HEK293 (cell line): ENCODE data around the gene TNIK.

Experiments
- CTCF ChIA-PET: fragments of 350-600 bp; formaldehyde crosslinking; extraction: SDS; loops from one replicate; lab custom pipeline; 2021; ENCODE audit warnings: antibody characterized with exemption; lab: Yijun Ruan, JAX
- POLR2A ChIA-PET: fragments of 300-600 bp; formaldehyde crosslinking; extraction: SDS; loops from one replicate; lab custom pipeline; 2020; ENCODE audit warnings: antibody characterized with exemption, inconsistent platforms; lab: Yijun Ruan, JAX
- H3K27ac ChIP-seq: fragments of 200-500 bp; sonication (Bioruptor generic); 2 replicates; pipeline ENCODE4 v1.5.1; 2014; ENCODE audit warnings: low read depth, low read length, control low read depth, inconsistent platforms; ENCODE audit errors: extremely low read depth
- H3K36me3 ChIP-seq, 2 experiments: fragments of 200-500 bp in 1 of 2; sonication (Bioruptor generic) in 1 of 2; 1 replicate in 1 of 2; 2 replicates in 1 of 2; pipeline ENCODE4 v1.5.1; 2014 to 2017; ENCODE audit warnings: inconsistent platforms in 2 of 2, low read length in 2 of 2; ENCODE audit not compliant: control insufficient read depth in 2 of 2, insufficient read depth in 1 of 2
- H3K4me1 ChIP-seq: fragments of 200-500 bp; sonication (Bioruptor generic); 2 replicates; pipeline ENCODE4 v1.5.1; 2014; ENCODE audit warnings: mild to moderate bottlenecking, low read length, inconsistent platforms; ENCODE audit not compliant: control insufficient read depth, insufficient read depth
- H3K4me3 ChIP-seq: 2 replicates; pipeline ENCODE4 v1.5.1; 2011; ENCODE audit warnings: low read depth, mild to moderate bottlenecking, control low read depth, low read length, moderate library complexity
- H3K9me3 ChIP-seq: fragments of 200-500 bp; sonication (Bioruptor generic); 2 replicates; pipeline ENCODE4 v1.5.1; 2014; ENCODE audit warnings: low read depth, low read length, inconsistent platforms; ENCODE audit not compliant: control insufficient read depth, insufficient read depth
- GLIS1 ChIP-seq: fragments of 450-650 bp; formaldehyde crosslinking; IDR thresholded peaks from 2 replicates; pipeline ENCODE4 v1.5.1; 2016; ENCODE audit warnings: missing biosample characterization, missing genetic modification characterization
- GLIS2 ChIP-seq: fragments of 450-650 bp; formaldehyde crosslinking; IDR thresholded peaks from 2 replicates; pipeline ENCODE4 v1.5.1; 2016; ENCODE audit warnings: missing biosample characterization, missing genetic modification characterization
- HOXD13 ChIP-seq: sonication (generic); formaldehyde crosslinking; IDR thresholded peaks from 2 replicates; pipeline ENCODE4 v1.8.0; 2022; ENCODE audit warnings: missing genetic modification reagents, borderline replicate concordance
- IKZF3 ChIP-seq: fragments of 450-650 bp; IDR thresholded peaks from 2 replicates; pipeline ENCODE4 v1.5.0; 2018; ENCODE audit warnings: missing biosample characterization, mild to moderate bottlenecking, missing genetic modification characterization, moderate library complexity
- KLF10 ChIP-seq: fragments of 450-650 bp; IDR thresholded peaks from 2 replicates; pipeline ENCODE4 v1.5.1; 2018; ENCODE audit warnings: missing biosample characterization, mild to moderate bottlenecking, missing genetic modification characterization
- KLF7 ChIP-seq: fragments of 450-650 bp; formaldehyde crosslinking; IDR thresholded peaks from 2 replicates; pipeline ENCODE4 v1.5.1; 2016; ENCODE audit warnings: missing biosample characterization, missing genetic modification characterization, borderline replicate concordance
- PRDM1 ChIP-seq: fragments of 450-650 bp; formaldehyde crosslinking; IDR thresholded peaks from 2 replicates; pipeline ENCODE4; 2016; ENCODE audit warnings: missing biosample characterization, missing genetic modification characterization
- RBAK ChIP-seq: fragments of 450-650 bp; formaldehyde crosslinking; IDR thresholded peaks from 2 replicates; pipeline ENCODE4 v1.5.1; 2016; ENCODE audit warnings: missing biosample characterization, missing genetic modification characterization
- ZBTB17 ChIP-seq: fragments of 450-650 bp; formaldehyde crosslinking; IDR thresholded peaks from 2 replicates; pipeline ENCODE4 v1.5.1; 2016; ENCODE audit warnings: missing biosample characterization, missing genetic modification characterization
- ZEB2 ChIP-seq: fragments of 450-650 bp; formaldehyde crosslinking; IDR thresholded peaks from 2 replicates; pipeline ENCODE4 v1.5.1; 2016; ENCODE audit warnings: missing biosample characterization, missing genetic modification characterization
- ZNF133 ChIP-seq: fragments of 450-650 bp; formaldehyde crosslinking; IDR thresholded peaks from 2 replicates; pipeline ENCODE4 v1.5.1; 2016; ENCODE audit warnings: missing biosample characterization, missing genetic modification characterization
- ZNF24 ChIP-seq: fragments of 450-650 bp; formaldehyde crosslinking; IDR thresholded peaks from 2 replicates; pipeline ENCODE4 v1.5.1; 2016; ENCODE audit warnings: missing biosample characterization, missing genetic modification characterization
- ZNF274 ChIP-seq, 2 experiments: fragments of 200-500 bp in 1 of 2; fragments of 450-650 bp in 1 of 2; sonication (Bioruptor generic) in 1 of 2; formaldehyde crosslinking in 1 of 2; IDR thresholded peaks; 2 replicates each; pipeline versions ENCODE4 v1.5.1 to v1.6.1; 2014 to 2016; ENCODE audit warnings: borderline replicate concordance in 1 of 2, inconsistent platforms in 1 of 2, low read length in 1 of 2, missing biosample characterization in 1 of 2, missing genetic modification characterization in 1 of 2
- ZNF324 ChIP-seq: fragments of 450-650 bp; formaldehyde crosslinking; IDR thresholded peaks from 2 replicates; pipeline ENCODE4 v1.5.1; 2016; ENCODE audit warnings: missing biosample characterization, missing genetic modification characterization
- ZNF398 ChIP-seq: fragments of 450-650 bp; formaldehyde crosslinking; IDR thresholded peaks from 2 replicates; pipeline ENCODE4 v1.5.1; 2017; ENCODE audit warnings: missing biosample characterization, missing genetic modification characterization
- ZNF596 ChIP-seq: fragments of 450-650 bp; IDR thresholded peaks from 2 replicates; pipeline ENCODE4 v1.5.0; 2018; ENCODE audit warnings: missing biosample characterization, mild to moderate bottlenecking, missing genetic modification characterization, moderate library complexity
- ZNF600 ChIP-seq: fragments of 450-650 bp; formaldehyde crosslinking; IDR thresholded peaks from 2 replicates; pipeline ENCODE4 v1.5.1; 2016; ENCODE audit warnings: missing biosample characterization, missing genetic modification characterization
- ZNF623 ChIP-seq: fragments of 450-650 bp; formaldehyde crosslinking; IDR thresholded peaks from 2 replicates; pipeline ENCODE4 v1.5.1; 2016; ENCODE audit warnings: missing biosample characterization, missing genetic modification characterization
- ZNF664 ChIP-seq: fragments of 450-650 bp; formaldehyde crosslinking; IDR thresholded peaks from 2 replicates; pipeline ENCODE4 v1.5.1; 2016; ENCODE audit warnings: missing biosample characterization, missing genetic modification characterization
- ZNF677 ChIP-seq: fragments of 450-650 bp; IDR thresholded peaks from 2 replicates; pipeline ENCODE4 v1.5.0; 2018; ENCODE audit warnings: missing biosample characterization, mild to moderate bottlenecking, missing genetic modification characterization, moderate library complexity
- ZNF701 ChIP-seq: fragments of 450-650 bp; formaldehyde crosslinking; IDR thresholded peaks from 2 replicates; pipeline ENCODE4 v1.5.1; 2016; ENCODE audit warnings: missing biosample characterization, missing genetic modification characterization
- ZNF76 ChIP-seq: fragments of 450-650 bp; formaldehyde crosslinking; IDR thresholded peaks from 2 replicates; pipeline ENCODE4; 2016; ENCODE audit warnings: low read depth, missing biosample characterization, missing genetic modification characterization, borderline replicate concordance
- TF ChIP-seq, protein P1 (sequence below): fragments of 450-650 bp; formaldehyde crosslinking; IDR thresholded peaks from 2 replicates; pipeline ENCODE4 v1.5.1; 2017; ENCODE audit warnings: missing biosample characterization, mild to moderate bottlenecking, missing genetic modification characterization, moderate library complexity
- TF ChIP-seq, protein P2 (sequence below): fragments of 450-650 bp; formaldehyde crosslinking; IDR thresholded peaks from 2 replicates; pipeline ENCODE4 v1.5.1; 2016; ENCODE audit warnings: missing biosample characterization, missing genetic modification characterization

The TNIK gene

DNA sequence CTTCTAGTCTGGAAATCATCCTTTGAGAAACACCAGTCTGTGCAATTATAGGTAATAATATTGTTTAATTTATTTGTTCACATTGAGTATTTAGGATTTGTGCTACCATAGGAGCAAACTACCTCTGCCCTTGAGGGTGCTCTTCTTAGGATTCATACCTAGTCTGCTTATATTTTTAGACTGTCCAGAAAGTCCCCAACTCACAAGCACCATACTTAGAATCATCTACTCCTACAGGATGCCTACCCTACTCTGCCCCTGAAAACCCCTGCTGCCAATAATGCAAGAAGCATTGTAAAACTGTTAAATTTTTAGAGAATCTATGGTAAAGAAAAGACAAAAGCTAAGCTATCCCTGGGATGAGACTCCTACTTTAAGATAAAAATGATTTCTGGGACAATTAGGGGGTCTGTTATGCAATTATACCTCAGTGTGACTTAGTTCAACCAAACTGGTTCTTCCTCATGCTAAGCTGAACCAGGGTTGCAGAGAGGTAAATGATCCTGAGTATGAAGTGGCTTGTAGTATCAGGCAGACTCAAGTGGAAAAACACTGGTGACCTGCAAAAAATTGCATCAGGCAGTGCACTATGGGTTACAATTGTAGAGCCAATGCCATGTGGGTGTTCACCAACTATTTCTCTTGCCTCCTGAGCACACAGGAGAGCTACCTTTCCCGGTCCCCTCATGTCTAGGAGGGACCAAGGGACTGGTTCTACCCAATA is 133.3 kb downstream of the TNIK start:
- no peak overlapping the region for H3K27ac ChIP-seq
- POLR2A ChIA-PET = interaction anchor here (0.5 kb wide), 1 partner anchor 203 kb away, joined by 3 read pairs; no protein-coding TSS in a partner anchor
- TF ChIP-seq ZNF324 (tag by site-specific recombination) (no peak), ZNF623 (tag by site-specific recombination) (no peak), ZNF76 (tag by site-specific recombination) (no peak), ZNF596 (tag by site-specific recombination) (no peak), ZNF600 (tag by site-specific recombination) (no peak), RBAK (no peak), KLF7 (no peak), PRDM1 (tag by site-specific recombination) (no peak)
- TF ChIP-seq, all 188 proteins: peak for 0
- Histone ChIP-seq H3K9me3 (no peaks in the 10 kb centered on the region), H3K4me1 (peaks cover under 1% of the 10 kb centered on the region; the same call in 1 of the 2 replicates), H3K36me3 (no peaks in the 10 kb centered on the region), H3K4me3 (no peak overlapping the region)
- CTCF ChIA-PET = no interaction called here

GRCh38 chr3:171323938-171324536 is 136.2 kb downstream of the TNIK start:
- Histone ChIP-seq H3K4me1 (peaks cover 5% of the 10 kb centered on the region; the same call in 1 of the 2 replicates), H3K36me3 (no peaks in the 10 kb centered on the region), H3K4me3 (no peak overlapping the region), H3K27ac (no peak overlapping the region), H3K9me3 (no peaks in the 10 kb centered on the region)
- ChIA-PET CTCF (interaction anchor here (0.7 kb wide), 1 partner anchor 39 kb away, joined by 4 read pairs; no protein-coding TSS in a partner anchor), POLR2A (no interaction called here)
- TF ChIP-seq IKZF3 (tag by site-specific recombination) (no peak), ZNF133 (tag by site-specific recombination) (no peak), ZNF664 (tag by site-specific recombination) (no peak), GLIS2 (tag by site-specific recombination) (no peak), ZNF701 (tag by site-specific recombination) (no peak), GLIS1 (no peak), ZNF274 (IDR thresholded peaks at IDR 0.05; ENCODE audit: low read length) (no peak), ZNF274 (tag by site-specific recombination; IDR thresholded peaks at IDR 0.05; ENCODE audit: borderline replicate concordance) (no peak), ZNF398 (tag by site-specific recombination) (no peak)
- TF ChIP-seq, all 188 proteins: peak for 0

GRCh38 chr3:171321559-171322360 is 138.4 kb downstream of the TNIK start:
- POLR2A ChIA-PET = no interaction called here
- Histone ChIP-seq H3K4me1 (peaks cover 5% of the 10 kb centered on the region; the same call in 1 of the 2 replicates), H3K9me3 (no peaks in the 10 kb centered on the region)

More at GRCh38 chr3:171321559-171322360, 138.4 kb downstream of the TNIK start:
- CTCF ChIA-PET = no interaction called here
- no peak overlapping the region for H3K27ac ChIP-seq
- H3K36me3 ChIP-seq = no peaks in the 10 kb centered on the region
- peak; percentile 88 for TF ChIP-seq ZBTB17 (tag by site-specific recombination)
- TF ChIP-seq HOXD13 (CRISPR knock-in tag) = no peak
- no peak for TF ChIP-seq ZNF677 (tag by site-specific recombination)
- TF ChIP-seq KLF10 = no peak
- no peak for TF ChIP-seq ZNF24 (tag by site-specific recombination)
- TF ChIP-seq, protein P1, sequence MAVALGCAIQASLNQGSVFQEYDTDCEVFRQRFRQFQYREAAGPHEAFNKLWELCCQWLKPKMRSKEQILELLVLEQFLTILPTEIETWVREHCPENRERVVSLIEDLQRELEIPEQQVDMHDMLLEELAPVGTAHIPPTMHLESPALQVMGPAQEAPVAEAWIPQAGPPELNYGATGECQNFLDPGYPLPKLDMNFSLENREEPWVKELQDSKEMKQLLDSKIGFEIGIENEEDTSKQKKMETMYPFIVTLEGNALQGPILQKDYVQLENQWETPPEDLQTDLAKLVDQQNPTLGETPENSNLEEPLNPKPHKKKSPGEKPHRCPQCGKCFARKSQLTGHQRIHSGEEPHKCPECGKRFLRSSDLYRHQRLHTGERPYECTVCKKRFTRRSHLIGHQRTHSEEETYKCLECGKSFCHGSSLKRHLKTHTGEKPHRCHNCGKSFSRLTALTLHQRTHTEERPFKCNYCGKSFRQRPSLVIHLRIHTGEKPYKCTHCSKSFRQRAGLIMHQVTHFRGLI (tag by site-specific recombination) = no peak
- TF ChIP-seq, protein P2, sequence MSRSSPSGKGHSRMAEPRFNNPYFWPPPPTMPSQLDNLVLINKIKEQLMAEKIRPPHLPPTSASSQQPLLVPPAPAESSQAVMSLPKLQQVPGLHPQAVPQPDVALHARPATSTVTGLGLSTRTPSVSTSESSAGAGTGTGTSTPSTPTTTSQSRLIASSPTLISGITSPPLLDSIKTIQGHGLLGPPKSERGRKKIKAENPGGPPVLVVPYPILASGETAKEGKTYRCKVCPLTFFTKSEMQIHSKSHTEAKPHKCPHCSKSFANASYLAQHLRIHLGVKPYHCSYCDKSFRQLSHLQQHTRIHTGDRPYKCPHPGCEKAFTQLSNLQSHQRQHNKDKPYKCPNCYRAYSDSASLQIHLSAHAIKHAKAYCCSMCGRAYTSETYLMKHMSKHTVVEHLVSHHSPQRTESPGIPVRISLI (tag by site-specific recombination) = no peak
- no peak for TF ChIP-seq ZEB2 (tag by site-specific recombination)
- TF ChIP-seq, all 188 proteins: peak for 1
- no peak overlapping the region for H3K4me3 ChIP-seq
